ENCODE data around the gene GRHL1.
A peak's percentile ranks its signal among the peaks of the same experiment; 100 is the strongest.

GRHL1 gene

DNA sequence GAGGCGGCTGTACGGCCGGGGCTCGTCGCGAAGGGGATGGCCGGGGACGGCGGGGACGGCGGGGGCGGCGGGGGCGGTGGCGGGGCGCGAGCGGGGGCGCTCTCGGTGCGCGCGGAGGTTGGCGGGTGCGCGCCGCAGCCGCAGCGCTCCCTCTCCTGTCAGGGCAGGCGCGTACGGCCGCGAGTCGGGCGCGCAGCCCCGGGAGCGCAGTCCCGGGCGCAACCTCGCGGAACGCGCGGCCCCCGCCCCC lies 296 bp upstream of the GRHL1 start:
- H3K79me2 ChIP-seq (ENCODE audit: control insufficient read depth, low read length): no peaks in the 10 kb centered on the region
- H3K4me1 ChIP-seq (ENCODE audit: control insufficient read depth, low read length): peaks cover 20% of the 10 kb centered on the region
- H3K9me2 ChIP-seq (replicated peaks; ENCODE audit: control insufficient read depth, low read length): no peaks in the 10 kb centered on the region
- peaks cover 3% of the 10 kb centered on the region; the same call in 1 of the 2 replicates for H3F3A ChIP-seq (ENCODE audit: control insufficient read depth, insufficient read depth)
- H3K36me3 ChIP-seq (ENCODE audit: control insufficient read depth, low read length): no peaks in the 10 kb centered on the region
- H3K27ac ChIP-seq (ENCODE audit: low read depth, low read length): no peak overlapping the region
- no peaks in the 10 kb centered on the region for H3K9me3 ChIP-seq (ENCODE audit: control insufficient read depth, insufficient read depth, low read length)
- H4K20me1 ChIP-seq (ENCODE audit: control insufficient read depth, insufficient read depth, low read depth, low read length): no peaks in the 10 kb centered on the region
- H3K4me3 ChIP-seq (ENCODE audit: low read length): peak overlapping the region; percentile 77
- H3K27me3 ChIP-seq (ENCODE audit: control insufficient read depth, low read length): peaks cover 20% of the 10 kb centered on the region
- peak overlapping the region; percentile 70 for H3K4me2 ChIP-seq (ENCODE audit: low read length)
- TF ChIP-seq, protein P1, sequence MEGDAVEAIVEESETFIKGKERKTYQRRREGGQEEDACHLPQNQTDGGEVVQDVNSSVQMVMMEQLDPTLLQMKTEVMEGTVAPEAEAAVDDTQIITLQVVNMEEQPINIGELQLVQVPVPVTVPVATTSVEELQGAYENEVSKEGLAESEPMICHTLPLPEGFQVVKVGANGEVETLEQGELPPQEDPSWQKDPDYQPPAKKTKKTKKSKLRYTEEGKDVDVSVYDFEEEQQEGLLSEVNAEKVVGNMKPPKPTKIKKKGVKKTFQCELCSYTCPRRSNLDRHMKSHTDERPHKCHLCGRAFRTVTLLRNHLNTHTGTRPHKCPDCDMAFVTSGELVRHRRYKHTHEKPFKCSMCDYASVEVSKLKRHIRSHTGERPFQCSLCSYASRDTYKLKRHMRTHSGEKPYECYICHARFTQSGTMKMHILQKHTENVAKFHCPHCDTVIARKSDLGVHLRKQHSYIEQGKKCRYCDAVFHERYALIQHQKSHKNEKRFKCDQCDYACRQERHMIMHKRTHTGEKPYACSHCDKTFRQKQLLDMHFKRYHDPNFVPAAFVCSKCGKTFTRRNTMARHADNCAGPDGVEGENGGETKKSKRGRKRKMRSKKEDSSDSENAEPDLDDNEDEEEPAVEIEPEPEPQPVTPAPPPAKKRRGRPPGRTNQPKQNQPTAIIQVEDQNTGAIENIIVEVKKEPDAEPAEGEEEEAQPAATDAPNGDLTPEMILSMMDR (IDR thresholded peaks at IDR 0.05; ENCODE audit: low read depth, low read length, poor library complexity, severe bottlenecking): no peak
- no peak for TF ChIP-seq EZH2phosphoT487 (IDR thresholded peaks at IDR 0.05; ENCODE audit: borderline replicate concordance, low read length)

DNA sequence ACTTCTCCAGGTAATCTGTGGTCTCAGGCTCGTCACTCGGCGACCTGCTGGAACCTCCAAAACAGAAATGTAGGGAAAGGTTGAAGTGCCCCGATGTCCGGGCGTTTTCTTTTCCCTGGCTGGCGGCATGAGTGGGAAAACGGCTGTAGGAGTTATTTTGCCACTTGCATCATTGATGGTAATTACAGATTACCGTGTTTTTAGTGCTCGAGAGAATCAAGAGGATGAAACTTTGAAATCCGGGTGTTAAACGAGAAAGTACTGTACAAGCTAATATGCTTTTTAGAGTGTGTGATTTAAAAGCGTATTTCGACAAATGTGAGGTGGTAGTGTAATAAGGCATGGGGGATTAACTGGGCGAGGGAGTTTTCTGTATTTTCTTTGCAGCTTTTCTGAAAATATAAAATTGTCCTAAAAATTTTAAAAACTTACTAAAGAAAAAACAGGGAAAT lies 819 bp downstream of the GRHL1 start:
- H3K79me2 ChIP-seq (ENCODE audit: control insufficient read depth, low read length): no peaks in the 10 kb centered on the region
- no peak overlapping the region for H3K27ac ChIP-seq (ENCODE audit: low read depth, low read length)

DNA sequence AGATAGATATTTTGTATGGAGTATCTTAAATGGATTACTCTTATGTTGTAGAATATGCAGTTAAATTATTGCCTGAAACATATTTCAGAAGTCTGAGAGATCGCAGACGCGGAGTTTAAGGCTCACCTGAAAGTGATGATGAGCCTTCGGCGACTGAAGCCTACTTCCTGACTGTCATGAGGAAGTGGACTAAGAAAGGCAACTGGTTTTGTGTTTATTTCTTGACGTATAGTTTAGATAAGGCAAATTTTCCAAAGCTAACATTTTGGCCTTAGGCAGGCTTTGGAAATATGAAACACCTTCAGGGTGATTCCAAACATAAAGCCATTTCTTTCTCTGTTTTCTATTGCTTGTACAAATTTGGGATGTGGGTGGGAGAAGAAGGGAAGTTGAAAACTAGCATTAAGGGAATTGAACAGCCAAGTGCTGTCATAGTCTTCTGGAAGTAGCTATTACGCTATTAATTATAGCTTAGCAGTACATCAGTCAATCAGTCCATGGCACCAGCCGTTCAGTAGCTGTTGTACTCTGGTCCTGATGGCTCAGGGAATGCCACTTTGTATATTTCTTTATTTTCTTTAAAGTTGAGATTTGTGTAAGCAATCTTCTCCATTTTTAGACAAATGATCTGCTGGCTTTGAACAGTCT lies 1.5 kb downstream of the GRHL1 start:
- no peaks in the 10 kb centered on the region for H3K9me3 ChIP-seq (ENCODE audit: control insufficient read depth, insufficient read depth, low read length)
- no peaks in the 10 kb centered on the region for H3K36me3 ChIP-seq (ENCODE audit: control insufficient read depth, low read length)
- peaks cover 14% of the 10 kb centered on the region for H3K27me3 ChIP-seq (ENCODE audit: control insufficient read depth, low read length)
- H3K4me1 ChIP-seq (ENCODE audit: control insufficient read depth, low read length): peaks cover 27% of the 10 kb centered on the region
- peaks cover 5% of the 10 kb centered on the region; the same call in 1 of the 2 replicates for H3F3A ChIP-seq (ENCODE audit: control insufficient read depth, insufficient read depth)
- TF ChIP-seq, protein P1 (IDR thresholded peaks at IDR 0.05; ENCODE audit: low read depth, low read length, poor library complexity, severe bottlenecking): no peak
- no peak for TF ChIP-seq EZH2phosphoT487 (IDR thresholded peaks at IDR 0.05; ENCODE audit: borderline replicate concordance, low read length)
- no peaks in the 10 kb centered on the region for H3K9me2 ChIP-seq (replicated peaks; ENCODE audit: control insufficient read depth, low read length)
- H3K4me2 ChIP-seq (ENCODE audit: low read length): peak overlapping the region; percentile 82
- no peaks in the 10 kb centered on the region for H3K79me2 ChIP-seq (ENCODE audit: control insufficient read depth, low read length)
- H3K4me3 ChIP-seq (ENCODE audit: low read length): peak overlapping the region; percentile 81
- H3K27ac ChIP-seq (ENCODE audit: low read depth, low read length): no peak overlapping the region
- H4K20me1 ChIP-seq (ENCODE audit: control insufficient read depth, insufficient read depth, low read depth, low read length): no peaks in the 10 kb centered on the region

More for the DNA sequence above, 819 bp downstream of the GRHL1 start:
- Histone ChIP-seq H3K4me1 (ENCODE audit: control insufficient read depth, low read length) (peaks cover 27% of the 10 kb centered on the region), H4K20me1 (ENCODE audit: control insufficient read depth, insufficient read depth, low read depth, low read length) (no peaks in the 10 kb centered on the region), H3K36me3 (ENCODE audit: control insufficient read depth, low read length) (no peaks in the 10 kb centered on the region), H3K27me3 (ENCODE audit: control insufficient read depth, low read length) (peaks cover 14% of the 10 kb centered on the region), H3K4me3 (ENCODE audit: low read length) (peak overlapping the region; percentile 81), H3K9me2 (replicated peaks; ENCODE audit: control insufficient read depth, low read length) (no peaks in the 10 kb centered on the region), H3F3A (ENCODE audit: control insufficient read depth, insufficient read depth) (peaks cover 5% of the 10 kb centered on the region; the same call in 1 of the 2 replicates), H3K9me3 (ENCODE audit: control insufficient read depth, insufficient read depth, low read length) (no peaks in the 10 kb centered on the region), H3K4me2 (ENCODE audit: low read length) (peak overlapping the region; percentile 82)
- TF ChIP-seq, protein P1 (IDR thresholded peaks at IDR 0.05; ENCODE audit: low read depth, low read length, poor library complexity, severe bottlenecking): no peak
- TF ChIP-seq EZH2phosphoT487 (IDR thresholded peaks at IDR 0.05; ENCODE audit: borderline replicate concordance, low read length): no peak
